RWPE2 (cell line): ENCODE measurements around the gene SPON1.
A peak's percentile ranks its signal among the peaks of the same experiment; 100 is the strongest.

ENCODE experiments used
- ATAC-seq: fragments of 200-7000 bp; cut with Tn5 transposase; 3 replicates; pipeline ENCODE4 v1.9.1; 2021; ENCODE audit warnings: low read depth
- DNase-seq: peaks from one replicate; pipeline ENCODE4 v3.0.0-alpha.2; 2020; ENCODE audit warnings: low spot score
- H3K27ac ChIP-seq: fragments of 450-650 bp; 2 replicates; pipeline ENCODE4 v1.5.1; 2017; ENCODE audit warnings: mild to moderate bottlenecking; ENCODE audit not compliant: poor library complexity, severe bottlenecking
- H3K27me3 ChIP-seq: fragments of 250-450 bp; sonication (Bioruptor Pico); 2 replicates; pipeline ENCODE4 v1.5.1; 2021; ENCODE audit warnings: mild to moderate bottlenecking, moderate library complexity; ENCODE audit not compliant: insufficient read depth, poor library complexity, severe bottlenecking
- H3K36me3 ChIP-seq: fragments of 250-450 bp; sonication (Bioruptor Pico); 2 replicates; pipeline ENCODE4 v1.5.1; 2020; ENCODE audit warnings: low read depth, mild to moderate bottlenecking, moderate library complexity
- H3K4me1 ChIP-seq: fragments of 250-450 bp; sonication (Bioruptor Pico); 2 replicates; pipeline ENCODE4 v1.5.1; 2021; ENCODE audit warnings: mild to moderate bottlenecking, moderate library complexity; ENCODE audit not compliant: insufficient read depth, poor library complexity, severe bottlenecking
- H3K4me3 ChIP-seq: fragments of 250-450 bp; sonication (Bioruptor Pico); 2 replicates; pipeline ENCODE4 v1.5.1; 2021; ENCODE audit warnings: mild to moderate bottlenecking, moderate library complexity; ENCODE audit not compliant: severe bottlenecking
- H3K9me3 ChIP-seq: fragments of 250-450 bp; sonication (Bioruptor Pico); 2 replicates; pipeline ENCODE4 v1.5.1; 2021; ENCODE audit warnings: mild to moderate bottlenecking, moderate library complexity; ENCODE audit not compliant: severe bottlenecking
- CTCF ChIP-seq: fragments of 450-650 bp; IDR thresholded peaks from one replicate; pipeline ENCODE4 v1.5.1; 2017; ENCODE audit warnings: mild to moderate bottlenecking, moderate library complexity; ENCODE audit not compliant: poor library complexity, severe bottlenecking

Gene SPON1

GRCh38 chr11:14010665-14011064, 48.1 kb downstream of the SPON1 start:
- ATAC-seq (no peak), DNase-seq (no peak)
- no peaks in the 10 kb centered on the region for H3K27me3 ChIP-seq
- no peak overlapping the region for H3K27ac ChIP-seq
- TF ChIP-seq CTCF: no peak
- no peaks in the 10 kb centered on the region for H3K4me1 ChIP-seq
- no peak overlapping the region for H3K4me3 ChIP-seq
- H3K36me3 ChIP-seq: no peaks in the 10 kb centered on the region
- H3K9me3 ChIP-seq: no peaks in the 10 kb centered on the region

GRCh38 chr11:14012846-14013245, 50.3 kb downstream of the SPON1 start:
- ATAC-seq (no peak), DNase-seq (no peak)
- no peaks in the 10 kb centered on the region for H3K36me3 ChIP-seq
- no peak for TF ChIP-seq CTCF
- H3K4me1 ChIP-seq: no peaks in the 10 kb centered on the region
- H3K9me3 ChIP-seq: no peaks in the 10 kb centered on the region
- H3K4me3 ChIP-seq: no peak overlapping the region
- no peak overlapping the region for H3K27ac ChIP-seq
- H3K27me3 ChIP-seq: no peaks in the 10 kb centered on the region

- TF ChIP-seq CTCF: no peak
- no peak overlapping the region for H3K4me3 ChIP-seq
- no peaks in the 10 kb centered on the region for H3K4me1 ChIP-seq
- H3K27ac ChIP-seq: no peak overlapping the region
- H3K9me3 ChIP-seq: no peaks in the 10 kb centered on the region
- H3K36me3 ChIP-seq: no peaks in the 10 kb centered on the region
- H3K27me3 ChIP-seq: no peaks in the 10 kb centered on the region
- DNase-seq (no peak), ATAC-seq (peak; percentile 42; the same call in 1 of the 3 replicates)
These were observed 53.2 kb downstream of the SPON1 start for GRCh38 chr11:14015711-14016110.

- DNase-seq (no peak), ATAC-seq (no peak)
- no peaks in the 10 kb centered on the region for H3K4me1 ChIP-seq
- H3K27ac ChIP-seq: no peak overlapping the region
- H3K36me3 ChIP-seq: no peaks in the 10 kb centered on the region
- TF ChIP-seq CTCF: no peak
- H3K27me3 ChIP-seq: peaks cover 3% of the 10 kb centered on the region
- H3K4me3 ChIP-seq: no peak overlapping the region
- no peaks in the 10 kb centered on the region for H3K9me3 ChIP-seq
These were observed 55.9 kb downstream of the SPON1 start for GRCh38 chr11:14018441-14018840.

GRCh38 chr11:14021738-14022137, 59.2 kb downstream of the SPON1 start:
- Histone ChIP-seq H3K4me3 (no peak overlapping the region), H3K27ac (no peak overlapping the region), H3K4me1 (no peaks in the 10 kb centered on the region), H3K27me3 (peaks cover 3% of the 10 kb centered on the region), H3K36me3 (no peaks in the 10 kb centered on the region), H3K9me3 (no peaks in the 10 kb centered on the region)
- DNase-seq (no peak), ATAC-seq (no peak)
- no peak for TF ChIP-seq CTCF
